GM18519 (cell line): ENCODE results near the gene MACC1.

Experiments
- ATAC-seq: cut with Tn5 transposase; IDR thresholded peaks from one replicate; pipeline ENCODE4 v1.9.1; 2021; ENCODE audit warnings: mild to moderate bottlenecking, moderate library complexity; ENCODE audit not compliant: unreplicated experiment, low FRiP score

Gene MACC1

DNA sequence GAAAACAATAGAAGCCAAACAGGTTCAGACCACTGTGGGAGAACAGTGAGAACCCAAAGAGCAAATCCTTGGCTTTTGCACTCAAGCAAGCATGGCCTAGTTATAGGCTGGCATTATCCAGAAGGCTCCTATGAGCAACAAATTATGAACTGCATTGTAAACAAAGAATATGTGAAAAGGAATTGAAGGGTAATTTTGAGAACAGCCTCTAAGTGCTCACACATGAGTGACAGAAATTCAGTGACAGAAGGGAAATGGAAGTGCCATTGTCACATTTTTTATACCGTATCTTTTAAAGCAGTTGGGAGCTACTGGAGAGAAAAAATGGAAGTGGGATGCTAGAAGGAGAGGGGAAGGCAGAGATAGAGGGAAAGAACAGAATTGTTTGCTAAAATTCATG lies 114.2 kb downstream of the MACC1 start:
- ATAC-seq, result no peak

DNA sequence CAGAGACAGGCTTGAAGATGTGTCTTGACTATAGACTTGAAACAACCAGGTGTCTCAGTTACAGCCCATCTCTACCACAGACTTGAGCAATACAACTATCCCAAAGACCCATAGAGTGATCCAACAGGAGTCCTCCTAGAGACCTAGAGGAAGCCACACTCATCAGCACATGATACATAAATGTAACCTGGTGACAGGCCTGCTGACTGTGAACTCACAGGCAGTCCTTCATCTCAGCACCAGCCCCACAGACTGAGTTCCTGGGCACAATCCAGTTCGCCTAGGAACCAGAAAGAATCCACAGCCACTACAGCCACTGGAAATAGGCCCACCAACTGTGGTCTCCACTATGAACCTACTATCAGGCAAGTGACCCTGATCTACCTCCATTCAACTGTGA lies 121.3 kb downstream of the MACC1 start:
- no peak for ATAC-seq

DNA sequence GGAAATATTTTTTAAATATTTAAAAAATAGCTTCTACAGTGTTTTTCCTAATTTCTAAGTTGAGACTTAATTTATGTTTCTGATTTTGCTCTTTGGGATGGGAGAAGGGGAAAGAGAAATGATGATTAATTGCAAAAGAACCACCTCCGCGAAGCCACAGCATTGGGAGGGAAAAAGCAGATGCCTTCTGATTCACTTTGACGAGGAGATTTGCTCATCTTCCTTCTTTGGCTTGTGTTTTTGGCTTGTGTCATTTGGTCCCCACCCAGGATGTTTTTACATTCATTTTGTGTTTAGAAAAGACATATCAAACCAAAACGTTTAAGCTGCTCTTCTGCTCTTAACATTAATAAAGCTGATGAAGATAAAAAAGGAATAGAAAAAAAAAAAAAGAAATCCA lies 121.7 kb downstream of the MACC1 start:
- no peak for ATAC-seq

DNA sequence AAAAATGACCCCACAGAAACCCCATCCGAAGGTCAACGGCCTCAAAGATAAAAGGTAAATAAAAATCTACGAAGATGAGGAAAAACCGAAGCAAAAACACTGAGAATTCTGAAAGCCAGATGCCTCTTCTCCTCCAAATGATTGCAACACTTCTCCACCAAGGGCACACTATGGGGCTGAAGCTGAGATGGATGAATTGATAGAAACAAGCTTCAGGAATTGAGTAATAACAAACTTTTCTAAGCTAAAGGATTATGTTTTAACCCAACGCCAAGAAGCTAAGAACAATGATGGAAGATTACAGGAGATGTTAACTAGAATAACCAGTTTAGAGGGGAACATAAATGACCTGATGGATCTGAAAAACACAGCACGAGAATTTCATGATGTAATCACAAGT lies 127.8 kb downstream of the MACC1 start:
- ATAC-seq, result no peak

DNA sequence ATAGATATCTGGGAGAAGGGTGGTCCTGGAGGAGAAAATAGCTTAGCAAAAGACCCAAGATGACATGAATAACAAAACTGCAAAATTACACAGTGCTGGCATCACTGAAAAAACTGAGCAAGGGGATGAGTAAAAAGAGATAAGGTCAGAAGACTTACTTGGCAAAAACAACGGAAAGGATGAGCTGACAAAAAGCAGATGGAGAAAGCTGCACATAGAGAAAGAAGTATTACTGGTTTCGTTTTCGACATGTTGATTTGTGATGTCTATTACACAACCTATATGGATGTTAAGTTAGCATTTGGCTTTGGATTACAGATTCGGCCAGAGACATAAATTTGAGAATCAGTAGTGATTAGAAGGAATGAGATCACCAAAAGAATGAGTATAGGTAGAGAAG lies 132.1 kb downstream of the MACC1 start:
- no peak for ATAC-seq
